Neural cell (in vitro differentiated cells): ENCODE results near the gene PRAMEF18. TPM values are rescaled to one million over a fixed set of nuclear protein-coding genes. Genes with fewer than 3 reads are reported as not detected.
"Not testable (repeated sequence)": the region's sequence is repeated elsewhere in the genome, so short reads cannot be mapped to it uniquely, and the experiment has no call there.

Source experiments
- H2AFZ ChIP-seq: fragments of 200-600, 300-800 bp; sonication (generic), shearing (Covaris generic); 2 replicates; pipeline ENCODE4 v1.6.0; 2014; ENCODE audit warnings: low read depth, mild to moderate bottlenecking, antibody characterized with exemption, low read length, moderate library complexity
- H3F3A ChIP-seq: fragments of 200-600 bp; shearing (Covaris generic); 2 replicates; pipeline ENCODE4 v1.6.1; 2016; ENCODE audit warnings: mild to moderate bottlenecking, moderate library complexity, mixed read lengths, antibody characterized with exemption, low read length; ENCODE audit not compliant: insufficient read depth, poor library complexity, severe bottlenecking
- H3K27ac ChIP-seq: fragments of 200-600, 300-800 bp; sonication (generic), shearing (Covaris generic); 2 replicates; pipeline ENCODE4 v1.5.1; 2014; ENCODE audit warnings: mild to moderate bottlenecking, low read length, moderate library complexity
- H3K27me3 ChIP-seq: fragments of 300-800, 200-600 bp; sonication (generic), shearing (Covaris generic); 2 replicates; pipeline ENCODE4 v1.6.0; 2014; ENCODE audit warnings: mild to moderate bottlenecking, low read depth, low read length, moderate library complexity; ENCODE audit not compliant: insufficient read depth
- H3K36me3 ChIP-seq: fragments of 300-800, 200-600 bp; sonication (generic), shearing (Covaris generic); 2 replicates; pipeline ENCODE4 v1.5.1; 2014; ENCODE audit warnings: mild to moderate bottlenecking, antibody characterized with exemption, low read length, moderate library complexity; ENCODE audit not compliant: insufficient read depth
- H3K4me2 ChIP-seq: fragments of 300-800, 200-600 bp; sonication (generic), shearing (Covaris generic); 2 replicates; pipeline ENCODE4 v1.6.0; 2014; ENCODE audit warnings: mild to moderate bottlenecking, low read length
- H3K4me3 ChIP-seq: fragments of 300-800, 200-600 bp; sonication (generic), shearing (Covaris generic); 2 replicates; pipeline ENCODE4 v1.5.1; 2014; ENCODE audit warnings: mild to moderate bottlenecking, low read length, moderate library complexity
- H3K79me2 ChIP-seq: fragments of 200-600 bp; shearing (Covaris generic); replicated peaks from 2 replicates; pipeline ENCODE4 v1.6.0; 2014; ENCODE audit warnings: mild to moderate bottlenecking, low read length, moderate library complexity; ENCODE audit not compliant: insufficient read depth
- H3K9ac ChIP-seq: fragments of 300-800, 200-600 bp; sonication (generic), shearing (Covaris generic); 2 replicates; pipeline ENCODE4 v1.6.1; 2016; ENCODE audit warnings: mild to moderate bottlenecking, low read length, mixed read lengths
- H3K9me2 ChIP-seq: fragments of 200-600 bp; shearing (Covaris generic); 2 replicates; pipeline ENCODE4 v1.6.1; 2016; ENCODE audit warnings: mild to moderate bottlenecking, low read length, mixed read lengths; ENCODE audit not compliant: insufficient read depth
- H3K9me3 ChIP-seq: fragments of 200-600, 300-800 bp; sonication (generic), shearing (Covaris generic); 2 replicates; pipeline ENCODE4 v1.6.1; 2016; ENCODE audit warnings: mild to moderate bottlenecking, mixed run types, low read length, moderate library complexity, mixed read lengths
- H4K20me1 ChIP-seq: fragments of 200-600 bp; shearing (Covaris generic); 2 replicates; pipeline ENCODE4 v1.6.1; 2016; ENCODE audit warnings: mild to moderate bottlenecking, mixed run types; ENCODE audit not compliant: insufficient read depth
- polyA plus RNA-seq: library from polyadenylated mRNA; depleted of rRNA; stranded (reverse); fragments of >200 nt; gene quantifications from 2 replicates; pipeline ENCODE4 v1.2.3, GENCODE V29; 2014

PRAMEF18 gene
- polyA plus RNA-seq, 1 donor from 2014 or later, result not detected

DNA sequence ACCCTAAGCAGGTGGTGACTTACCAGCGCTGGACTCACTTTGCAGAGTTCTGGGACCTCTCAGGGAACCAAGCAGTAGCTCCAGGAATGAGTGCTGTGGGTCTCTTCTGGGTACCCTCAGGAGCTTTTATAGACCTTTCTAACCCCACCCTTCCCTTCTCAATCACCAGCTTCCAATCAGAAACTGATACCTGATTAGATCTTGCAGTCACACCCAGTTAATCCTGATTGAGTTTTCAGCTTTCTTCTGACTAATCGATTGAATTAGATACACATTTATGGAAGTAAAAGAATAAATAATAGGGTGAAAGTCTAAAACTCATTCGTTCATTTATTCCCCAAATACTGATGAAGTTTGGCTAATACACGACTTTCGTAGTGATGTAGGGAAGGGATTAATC is 24.6 kb downstream of the PRAMEF18 start, which contains the start of gene PRAMEF13:
Gene PRAMEF13, minus strand, starts transcription at position 101 of the 400 bp plus-strand sequence. CDS start 1,820 bp downstream, outside the sequence.
- H3K36me3 ChIP-seq, H3K79me2 ChIP-seq, H3K27ac ChIP-seq, H4K20me1 ChIP-seq, H3K27me3 ChIP-seq, H3K9ac ChIP-seq, H3K9me2 ChIP-seq, H3K9me3 ChIP-seq, H3F3A ChIP-seq, H2AFZ ChIP-seq, H3K4me3 ChIP-seq, H3K4me2 ChIP-seq: not testable (repeated sequence)

Other genes with a start within 250 kb of the PRAMEF18 start
- gene PRAMEF27, start 169.6 kb downstream of the PRAMEF18 start, polyA plus RNA-seq, result not detected in 2 replicates
- gene HNRNPCL3, start 165.4 kb downstream of the PRAMEF18 start, polyA plus RNA-seq, result not detected in 2 replicates
- gene PRAMEF25, start 155.4 kb downstream of the PRAMEF18 start, polyA plus RNA-seq, result not detected in 2 replicates
- gene HNRNPCL2, start 109.3 kb downstream of the PRAMEF18 start, polyA plus RNA-seq, result not detected in 2 replicates
- gene PRAMEF26, start 70.1 kb downstream of the PRAMEF18 start, polyA plus RNA-seq, result not detected in 2 replicates
- not detected in 2 replicates for gene HNRNPCL4, start 60.5 kb downstream of the PRAMEF18 start, polyA plus RNA-seq
- gene PRAMEF9, start 54.3 kb downstream of the PRAMEF18 start, polyA plus RNA-seq, result not detected in 2 replicates
- not detected in 2 replicates for gene PRAMEF13, start 24.7 kb downstream of the PRAMEF18 start, polyA plus RNA-seq
- not detected in 2 replicates for gene PRAMEF5, start 28.0 kb upstream of the PRAMEF18 start, polyA plus RNA-seq
- gene PRAMEF8, start 59.0 kb upstream of the PRAMEF18 start, polyA plus RNA-seq, result not detected in 2 replicates
- not detected in 2 replicates for gene PRAMEF33, start 77.4 kb upstream of the PRAMEF18 start, polyA plus RNA-seq
- not detected in 2 replicates for gene PRAMEF15, start 89.4 kb upstream of the PRAMEF18 start, polyA plus RNA-seq
- gene PRAMEF14, start 121.0 kb upstream of the PRAMEF18 start, polyA plus RNA-seq, result not detected in 2 replicates
- gene PRAMEF19, start 145.8 kb upstream of the PRAMEF18 start, polyA plus RNA-seq, result not detected in 2 replicates
- not detected in 2 replicates for gene PRAMEF17, start 163.5 kb upstream of the PRAMEF18 start, polyA plus RNA-seq
- not detected in 2 replicates for gene PRAMEF20, start 184.3 kb upstream of the PRAMEF18 start, polyA plus RNA-seq